ENCODE results near the gene MORF4L1. TPM values are rescaled to one million over a fixed set of nuclear protein-coding genes. Genes with fewer than 3 reads are reported as not detected.
A peak's percentile ranks its signal among the peaks of the same experiment; 100 is the strongest.

MORF4L1 gene
- total RNA-seq, 1 donor from 2014 or later = 271 TPM

DNA sequence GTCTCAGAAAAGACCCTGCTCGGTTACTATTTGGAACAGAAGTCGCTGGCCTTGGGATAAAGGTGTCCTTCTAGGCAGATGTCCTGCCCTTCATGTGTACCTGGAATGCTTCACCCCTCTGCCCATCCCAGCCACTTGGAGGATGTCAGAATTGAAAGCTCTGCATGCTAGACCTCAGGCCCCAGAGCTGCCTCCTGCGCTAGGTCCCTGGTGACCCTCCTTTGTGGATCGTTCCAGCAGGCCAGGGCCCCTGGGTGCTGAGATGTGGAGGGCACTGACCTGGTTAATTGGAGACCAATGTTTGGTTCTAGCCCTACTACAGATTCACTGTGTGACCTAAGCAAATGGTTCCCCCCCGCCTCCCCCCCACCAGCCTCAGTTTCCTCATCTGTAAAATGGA, 74.8 kb downstream of the MORF4L1 start:
- TF ChIP-seq, protein P1, sequence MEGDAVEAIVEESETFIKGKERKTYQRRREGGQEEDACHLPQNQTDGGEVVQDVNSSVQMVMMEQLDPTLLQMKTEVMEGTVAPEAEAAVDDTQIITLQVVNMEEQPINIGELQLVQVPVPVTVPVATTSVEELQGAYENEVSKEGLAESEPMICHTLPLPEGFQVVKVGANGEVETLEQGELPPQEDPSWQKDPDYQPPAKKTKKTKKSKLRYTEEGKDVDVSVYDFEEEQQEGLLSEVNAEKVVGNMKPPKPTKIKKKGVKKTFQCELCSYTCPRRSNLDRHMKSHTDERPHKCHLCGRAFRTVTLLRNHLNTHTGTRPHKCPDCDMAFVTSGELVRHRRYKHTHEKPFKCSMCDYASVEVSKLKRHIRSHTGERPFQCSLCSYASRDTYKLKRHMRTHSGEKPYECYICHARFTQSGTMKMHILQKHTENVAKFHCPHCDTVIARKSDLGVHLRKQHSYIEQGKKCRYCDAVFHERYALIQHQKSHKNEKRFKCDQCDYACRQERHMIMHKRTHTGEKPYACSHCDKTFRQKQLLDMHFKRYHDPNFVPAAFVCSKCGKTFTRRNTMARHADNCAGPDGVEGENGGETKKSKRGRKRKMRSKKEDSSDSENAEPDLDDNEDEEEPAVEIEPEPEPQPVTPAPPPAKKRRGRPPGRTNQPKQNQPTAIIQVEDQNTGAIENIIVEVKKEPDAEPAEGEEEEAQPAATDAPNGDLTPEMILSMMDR (IDR thresholded peaks at IDR 0.05) = no peak
- ChIA-PET POLR2A (interaction anchor here (1.2 kb wide), 1 partner anchor 12 kb away, joined by 7 read pairs; no protein-coding TSS in a partner anchor), CTCF (interaction anchor here (1.1 kb wide), 1 partner anchor 56 kb away, joined by 4 read pairs; no protein-coding TSS in a partner anchor)
- Mint-ChIP-seq H3K27me3 (no peaks in the 10 kb centered on the region), H3K4me3 (no peak overlapping the region), H3K27ac (peak overlapping the region; percentile 6), H3K36me3 (ENCODE audit: low read depth) (peaks cover 22% of the 10 kb centered on the region), H3K4me1 (peaks cover 36% of the 10 kb centered on the region), H3K9me3 (no peaks in the 10 kb centered on the region)
- intact Hi-C loops (cut with micrococcal nuclease) = loop anchor here (5.0 kb wide), 1 partner anchor 1205 kb away; the partner anchor contains the start of gene FAH
- no peak for DNase-seq
- no peak for ATAC-seq (ENCODE audit: low read depth)

Other genes starting within 250 kb of the MORF4L1 start
- not detected in 2 replicates for gene CHRNB4, start 231.7 kb upstream of the MORF4L1 start, total RNA-seq
- 12.0 and 14.1 TPM in 2 replicates for gene ADAMTS7, start 61.4 kb upstream of the MORF4L1 start, total RNA-seq
- 721 and 762 TPM in 2 replicates for gene CTSH, start 72.2 kb downstream of the MORF4L1 start, total RNA-seq
- gene RASGRF1, start 217.9 kb downstream of the MORF4L1 start, total RNA-seq = 8.6 and 11.4 TPM in 2 replicates